ENCODE measurements around the gene TMEM258.
A peak's percentile ranks its signal among the peaks of the same experiment; 100 is the strongest.

Gene TMEM258

DNA sequence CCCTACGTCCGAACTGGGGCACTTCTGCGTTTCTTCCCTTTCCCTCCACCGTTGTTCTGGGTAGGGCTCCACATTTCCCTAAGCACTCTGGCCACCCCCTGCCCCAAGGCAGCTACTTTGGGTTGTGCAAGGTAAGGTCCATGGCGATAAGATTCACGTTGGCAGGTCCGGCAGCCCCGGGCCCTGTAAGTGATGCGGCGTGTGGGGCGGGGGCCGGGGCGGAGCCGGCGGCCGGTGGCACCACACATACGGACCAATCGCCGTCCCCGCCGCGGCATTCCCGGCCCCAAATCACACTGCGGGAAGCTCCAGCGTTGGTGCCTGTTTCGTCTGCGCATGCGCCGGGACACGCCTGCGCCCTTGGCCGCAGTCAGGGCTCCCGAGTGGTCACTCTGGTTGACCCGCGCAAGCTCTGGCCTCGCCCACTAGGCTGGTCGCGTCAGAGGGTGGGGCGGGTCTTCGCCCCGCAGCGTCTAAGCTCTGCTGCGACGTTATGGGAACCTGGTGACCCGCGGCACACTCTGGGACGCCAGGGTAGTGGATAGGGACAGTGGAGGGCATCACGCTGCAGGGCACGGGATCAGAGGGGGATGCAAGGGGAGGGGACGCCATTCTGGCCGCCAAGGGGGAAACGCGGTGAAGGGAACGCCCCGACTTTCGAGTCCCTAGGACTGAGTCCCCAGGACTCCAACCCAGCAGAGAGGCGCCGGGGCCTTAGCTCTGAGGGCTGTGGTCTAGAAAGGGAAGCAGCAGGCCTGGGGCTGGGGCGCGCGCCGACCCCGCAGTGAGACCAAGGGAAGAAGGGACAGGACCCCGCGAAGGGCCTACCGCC is 22.8 kb upstream of the TMEM258 start:
- Histone ChIP-seq H3K27me3 (ENCODE audit: insufficient read depth, low read depth) (no peaks in the 10 kb centered on the region), H3K79me2 (ENCODE audit: insufficient read depth, low read depth) (no peaks in the 10 kb centered on the region), H3K4me1 (ENCODE audit: low read depth, poor library complexity, severe bottlenecking) (peaks cover 8% of the 10 kb centered on the region), H3K4me3 (IDR thresholded peaks at IDR 0.05; ENCODE audit: insufficient read depth, low read depth, low read length) (no peak overlapping the region), H3K27ac (no peak overlapping the region), H3K36me3 (ENCODE audit: insufficient read depth) (no peaks in the 10 kb centered on the region), H3K4me2 (peak overlapping the region; percentile 92), H4K20me1 (ENCODE audit: insufficient read depth) (no peaks in the 10 kb centered on the region), H3K9ac (peak overlapping the region; percentile 67; the same call in 1 of the 2 replicates), H2AFZ (ENCODE audit: low read depth) (peak overlapping the region; percentile 63)
- TF ChIP-seq, protein P1, sequence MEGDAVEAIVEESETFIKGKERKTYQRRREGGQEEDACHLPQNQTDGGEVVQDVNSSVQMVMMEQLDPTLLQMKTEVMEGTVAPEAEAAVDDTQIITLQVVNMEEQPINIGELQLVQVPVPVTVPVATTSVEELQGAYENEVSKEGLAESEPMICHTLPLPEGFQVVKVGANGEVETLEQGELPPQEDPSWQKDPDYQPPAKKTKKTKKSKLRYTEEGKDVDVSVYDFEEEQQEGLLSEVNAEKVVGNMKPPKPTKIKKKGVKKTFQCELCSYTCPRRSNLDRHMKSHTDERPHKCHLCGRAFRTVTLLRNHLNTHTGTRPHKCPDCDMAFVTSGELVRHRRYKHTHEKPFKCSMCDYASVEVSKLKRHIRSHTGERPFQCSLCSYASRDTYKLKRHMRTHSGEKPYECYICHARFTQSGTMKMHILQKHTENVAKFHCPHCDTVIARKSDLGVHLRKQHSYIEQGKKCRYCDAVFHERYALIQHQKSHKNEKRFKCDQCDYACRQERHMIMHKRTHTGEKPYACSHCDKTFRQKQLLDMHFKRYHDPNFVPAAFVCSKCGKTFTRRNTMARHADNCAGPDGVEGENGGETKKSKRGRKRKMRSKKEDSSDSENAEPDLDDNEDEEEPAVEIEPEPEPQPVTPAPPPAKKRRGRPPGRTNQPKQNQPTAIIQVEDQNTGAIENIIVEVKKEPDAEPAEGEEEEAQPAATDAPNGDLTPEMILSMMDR (conservative IDR thresholded peaks at IDR 0.05; ENCODE audit: low read depth, low read length) = no peak

DNA sequence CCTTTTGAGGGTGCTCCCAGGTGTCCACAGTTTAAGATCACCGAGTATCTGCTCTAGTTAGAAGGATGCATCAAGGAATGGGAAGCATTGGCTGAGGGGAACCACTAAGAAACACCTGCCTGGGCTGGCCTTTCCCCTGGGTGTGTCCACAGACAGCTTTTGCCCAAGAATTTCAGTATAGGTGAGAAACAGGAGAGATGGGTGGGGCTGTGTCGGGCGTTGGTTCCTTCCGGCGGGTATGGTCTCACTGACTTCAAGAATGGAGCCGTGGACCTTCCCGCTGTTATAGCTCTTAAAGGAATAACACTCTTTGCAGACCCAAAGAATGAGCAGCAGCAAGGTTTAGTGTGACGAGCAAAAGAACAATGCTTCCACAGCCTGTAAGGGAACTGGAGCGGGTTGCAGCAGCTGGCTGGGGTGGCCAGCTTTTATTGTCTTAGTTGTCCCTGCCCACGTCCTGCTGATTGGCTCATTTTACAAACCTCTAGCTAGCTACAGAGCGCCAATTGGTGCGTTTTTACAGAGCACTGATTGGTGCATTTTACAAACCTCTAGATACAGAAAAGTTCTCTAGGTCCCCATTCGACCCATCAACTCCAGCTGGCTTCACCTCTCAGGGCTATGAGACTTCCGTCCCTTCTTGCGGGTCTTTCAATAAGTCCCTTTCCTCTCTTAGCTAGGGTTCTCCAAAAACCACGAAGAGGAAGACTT is 22.0 kb upstream of the TMEM258 start:
- Histone ChIP-seq H3K79me2 (ENCODE audit: insufficient read depth, low read depth) (no peaks in the 10 kb centered on the region), H3K36me3 (ENCODE audit: insufficient read depth) (no peaks in the 10 kb centered on the region)

DNA sequence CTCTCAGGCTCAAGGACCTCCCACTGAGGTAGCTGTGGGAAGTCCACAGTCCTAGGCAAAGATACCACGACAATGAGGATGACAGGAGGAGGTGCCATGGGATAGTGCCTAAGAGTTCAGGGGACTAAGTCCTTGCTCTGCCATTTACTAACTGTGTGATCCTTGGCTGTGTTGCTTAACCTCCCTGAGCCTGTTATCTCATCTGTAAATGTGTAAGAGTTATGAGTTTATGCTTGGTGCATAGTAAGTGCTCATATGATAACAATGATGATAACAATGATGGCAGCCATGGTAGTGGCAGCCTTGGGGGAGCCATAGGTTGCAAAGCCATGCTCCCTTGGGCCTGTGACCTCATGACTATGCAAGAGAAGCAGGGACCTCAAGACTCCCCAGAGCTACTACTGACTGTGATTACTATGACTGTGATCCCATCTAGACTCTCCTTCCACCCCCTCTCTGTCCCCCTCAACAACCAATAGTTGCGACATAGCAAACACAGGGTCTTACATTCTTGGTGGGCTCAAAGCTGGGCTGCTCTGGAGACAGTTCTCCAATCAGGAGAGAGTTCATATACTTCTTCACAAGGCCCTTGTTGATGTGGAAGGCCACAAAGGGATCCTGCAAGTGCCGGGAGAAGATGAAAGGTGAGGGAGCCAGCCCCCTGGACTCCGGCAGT is 20.5 kb upstream of the TMEM258 start:
- no peak overlapping the region for H3K9ac ChIP-seq
- no peaks in the 10 kb centered on the region for H3K79me2 ChIP-seq (ENCODE audit: insufficient read depth, low read depth)
- H3K4me1 ChIP-seq (ENCODE audit: low read depth, poor library complexity, severe bottlenecking) = peaks cover 8% of the 10 kb centered on the region
- H3K4me2 ChIP-seq = no peak overlapping the region
- H3K4me3 ChIP-seq (IDR thresholded peaks at IDR 0.05; ENCODE audit: insufficient read depth, low read depth, low read length) = no peak overlapping the region
- no peak overlapping the region for H3K27ac ChIP-seq
- no peaks in the 10 kb centered on the region for H3K36me3 ChIP-seq (ENCODE audit: insufficient read depth)
- H2AFZ ChIP-seq (ENCODE audit: low read depth) = no peak overlapping the region
- TF ChIP-seq, protein P1 (conservative IDR thresholded peaks at IDR 0.05; ENCODE audit: low read depth, low read length) = no peak
- no peaks in the 10 kb centered on the region for H4K20me1 ChIP-seq (ENCODE audit: insufficient read depth)
- H3K27me3 ChIP-seq (ENCODE audit: insufficient read depth, low read depth) = no peaks in the 10 kb centered on the region

More for the DNA sequence above, 22.0 kb upstream of the TMEM258 start:
- Histone ChIP-seq H3K9ac (no peak overlapping the region), H3K27ac (no peak overlapping the region), H3K4me3 (IDR thresholded peaks at IDR 0.05; ENCODE audit: insufficient read depth, low read depth, low read length) (no peak overlapping the region), H3K4me1 (ENCODE audit: low read depth, poor library complexity, severe bottlenecking) (peaks cover 8% of the 10 kb centered on the region), H3K4me2 (peak overlapping the region; percentile 92; the same call in 1 of the 2 replicates), H4K20me1 (ENCODE audit: insufficient read depth) (no peaks in the 10 kb centered on the region), H2AFZ (ENCODE audit: low read depth) (peak overlapping the region; percentile 63; the same call in 1 of the 2 replicates), H3K27me3 (ENCODE audit: insufficient read depth, low read depth) (no peaks in the 10 kb centered on the region)
- TF ChIP-seq, protein P1 (conservative IDR thresholded peaks at IDR 0.05; ENCODE audit: low read depth, low read length) = no peak

DNA sequence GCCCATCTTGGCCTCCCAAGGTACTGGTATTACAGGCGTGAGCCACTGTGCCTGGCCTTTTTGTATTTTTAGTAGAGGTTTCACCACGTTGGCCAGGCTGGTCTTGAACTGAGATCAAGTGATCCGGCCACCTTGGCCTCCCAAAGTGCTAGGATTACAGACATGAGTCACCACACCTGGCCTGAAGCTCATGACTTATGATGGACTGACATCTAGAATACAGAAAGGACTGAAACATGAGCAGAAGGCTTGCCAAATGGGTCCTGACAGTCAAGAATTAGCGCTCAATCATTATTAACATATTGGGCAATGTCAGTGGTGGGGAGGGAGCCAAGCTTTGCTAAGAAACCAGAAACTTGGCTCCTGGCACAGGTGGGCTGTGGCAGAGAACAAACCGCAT is 19.4 kb upstream of the TMEM258 start:
- Histone ChIP-seq H3K4me1 (ENCODE audit: low read depth, poor library complexity, severe bottlenecking) (no peaks in the 10 kb centered on the region), H3K9ac (no peak overlapping the region), H3K4me2 (no peak overlapping the region), H3K36me3 (ENCODE audit: insufficient read depth) (no peaks in the 10 kb centered on the region), H3K79me2 (ENCODE audit: insufficient read depth, low read depth) (no peaks in the 10 kb centered on the region), H3K27me3 (ENCODE audit: insufficient read depth, low read depth) (no peaks in the 10 kb centered on the region), H2AFZ (ENCODE audit: low read depth) (no peak overlapping the region), H3K27ac (no peak overlapping the region), H3K4me3 (IDR thresholded peaks at IDR 0.05; ENCODE audit: insufficient read depth, low read depth, low read length) (no peak overlapping the region), H4K20me1 (ENCODE audit: insufficient read depth) (no peaks in the 10 kb centered on the region)
- TF ChIP-seq, protein P1 (conservative IDR thresholded peaks at IDR 0.05; ENCODE audit: low read depth, low read length) = no peak

Data from KMS-11 (cell line).